Measurements from ENCODE around the gene PCDH8. TPM values are rescaled to one million over a fixed set of nuclear protein-coding genes. Genes with fewer than 3 reads are reported as not detected.

Gene PCDH8
- total RNA-seq, 1 experiment from 2014 or later, result not detected

GRCh38 chr13:52811841-52812240 is 36.6 kb downstream of the PCDH8 start:
- Histone ChIP-seq H3K4me1 (ENCODE audit: control insufficient read depth in 1 of 2, insufficient read depth in 2 of 2, low read length in 2 of 2) (peaks cover 0 to 4% of the 10 kb centered on the region in 2 experiments; a peak in 2 of 4 replicates), H2AFZ (ENCODE audit: low read depth, low read length, poor library complexity, severe bottlenecking) (no peak overlapping the region), H3K9me3 (ENCODE audit: control insufficient read depth in 1 of 2, insufficient read depth in 1 of 2, low read depth in 1 of 2, low read length in 2 of 2) (no peaks in the 10 kb centered on the region), H3K4me3 (replicated peaks in 1 of 2; ENCODE audit: low read depth in 1 of 2, low read length in 2 of 2) (no peak overlapping the region), H3K36me3 (ENCODE audit: control insufficient read depth in 1 of 2, insufficient read depth in 2 of 2, low read length in 2 of 2) (no peaks in the 10 kb centered on the region), H3K4me2 (ENCODE audit: low read length) (no peak overlapping the region), H3K27ac (ENCODE audit: low read depth, low read length) (no peak overlapping the region), H3K79me2 (ENCODE audit: insufficient read depth, low read length) (no peaks in the 10 kb centered on the region), H3K9ac (ENCODE audit: low read length) (no peak overlapping the region), H3K9me2 (ENCODE audit: insufficient read depth) (no peaks in the 10 kb centered on the region), H3K27me3 (ENCODE audit: insufficient read depth, low read length) (no peaks in the 10 kb centered on the region), H4K20me1 (ENCODE audit: insufficient read depth) (no peaks in the 10 kb centered on the region)
- POLR2A ChIA-PET, result no interaction called here
- CTCF ChIA-PET, result interaction anchor here (1.0 kb wide), 2 partner anchors 156 to 195 kb away, joined by 3 read pairs; no protein-coding TSS in a partner anchor
- TF ChIP-seq MAX (IDR thresholded peaks at IDR 0.05), result no peak
- no peak for TF ChIP-seq YY1 (IDR thresholded peaks at IDR 0.05; ENCODE audit: extremely low read depth, insufficient replicate concordance, low read depth, low read length)
- TF ChIP-seq ZFX (IDR thresholded peaks at IDR 0.05), result no peak
- TF ChIP-seq POLR2AphosphoS5 (IDR thresholded peaks at IDR 0.05; ENCODE audit: low read depth, low read length), result no peak
- no peak for TF ChIP-seq EZH2phosphoT487 (IDR thresholded peaks at IDR 0.05; ENCODE audit: borderline replicate concordance)
- no peak for TF ChIP-seq CBX3 (IDR thresholded peaks at IDR 0.05; ENCODE audit: low read depth)
- no peak for TF ChIP-seq CEBPB (IDR thresholded peaks at IDR 0.05; ENCODE audit: low read depth)
- no peak for TF ChIP-seq ZNF274 (IDR thresholded peaks at IDR 0.05; ENCODE audit: low read depth, low read length)
- no peak for TF ChIP-seq SRF (IDR thresholded peaks at IDR 0.05; ENCODE audit: low read depth)
- TF ChIP-seq SIN3A (IDR thresholded peaks at IDR 0.05; ENCODE audit: low read depth), result no peak
- TF ChIP-seq EZH2 (IDR thresholded peaks at IDR 0.05), result no peak
- no peak for TF ChIP-seq RAD21 (IDR thresholded peaks at IDR 0.05; ENCODE audit: low read depth)
- TF ChIP-seq FOSL1 (IDR thresholded peaks at IDR 0.05; ENCODE audit: low read depth), result no peak
- no peak for TF ChIP-seq ZBTB33 (IDR thresholded peaks at IDR 0.05; ENCODE audit: extremely low read depth, insufficient replicate concordance, low read length)
- TF ChIP-seq SP1 (IDR thresholded peaks at IDR 0.05; ENCODE audit: low read depth), result no peak
- DNase-seq (ENCODE audit: low read depth, low spot score) (no peak), ATAC-seq (no peak)
- intact Hi-C loops (cut with micrococcal nuclease), result no loop called here
- no TSS peak for BruUV-seq (replicated peaks)
- RAD21 ChIA-PET (ENCODE audit: low non-redundant PET in 1 of 2, low total read pairs in 2 of 2, uncharacterized antibody in 2 of 2, unreplicated experiment in 2 of 2), result no interaction called here

All from HCT116 (cell line).